GM12873 (cell line): ENCODE results near the gene LRRC8B.

Experiments
- TF ChIP-seq, protein P1 (sequence below): IDR thresholded peaks from 2 replicates; pipeline ENCODE4 v1.5.1; 2012; ENCODE audit warnings: low read depth, mild to moderate bottlenecking, moderate library complexity, low read length, control low read depth; ENCODE audit not compliant: insufficient read depth; ENCODE audit errors: missing control alignments

LRRC8B gene

DNA sequence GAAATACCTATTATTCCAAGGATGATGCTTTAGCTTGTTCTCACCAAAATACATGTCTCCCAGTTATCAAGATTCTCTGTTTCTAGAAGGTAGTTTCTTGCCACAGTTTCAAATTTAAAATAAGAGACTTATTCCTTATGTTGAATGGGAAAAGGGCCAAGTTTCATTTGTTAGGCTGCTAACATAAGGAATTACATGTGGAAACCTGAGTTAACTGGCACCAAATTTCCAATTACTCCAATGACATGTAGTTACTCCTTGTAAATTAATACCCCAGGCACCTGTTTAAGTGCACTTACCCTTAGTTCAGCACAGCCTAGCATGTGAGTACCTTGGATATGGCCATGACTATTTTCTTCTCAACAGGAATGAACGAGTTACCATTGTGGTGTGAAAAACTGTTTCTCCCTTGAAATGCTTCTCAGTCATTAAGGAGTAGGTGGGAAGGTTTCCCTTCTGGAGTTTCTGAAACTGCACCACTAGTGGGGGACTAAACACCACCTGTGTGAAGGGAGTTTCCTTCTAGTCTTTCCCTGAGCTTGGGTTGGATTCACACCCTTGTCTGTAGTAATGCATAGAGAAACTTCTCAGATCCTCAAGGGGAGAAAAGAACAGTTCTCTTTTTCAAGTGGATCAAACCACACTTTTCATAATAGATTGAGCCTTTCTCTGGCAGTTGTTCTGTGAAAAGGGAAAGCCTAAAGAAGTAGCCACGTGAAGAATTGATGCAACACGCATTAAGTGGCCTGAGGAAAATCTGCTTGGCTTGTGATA lies 76.0 kb downstream of the LRRC8B start:
- TF ChIP-seq, protein P1, sequence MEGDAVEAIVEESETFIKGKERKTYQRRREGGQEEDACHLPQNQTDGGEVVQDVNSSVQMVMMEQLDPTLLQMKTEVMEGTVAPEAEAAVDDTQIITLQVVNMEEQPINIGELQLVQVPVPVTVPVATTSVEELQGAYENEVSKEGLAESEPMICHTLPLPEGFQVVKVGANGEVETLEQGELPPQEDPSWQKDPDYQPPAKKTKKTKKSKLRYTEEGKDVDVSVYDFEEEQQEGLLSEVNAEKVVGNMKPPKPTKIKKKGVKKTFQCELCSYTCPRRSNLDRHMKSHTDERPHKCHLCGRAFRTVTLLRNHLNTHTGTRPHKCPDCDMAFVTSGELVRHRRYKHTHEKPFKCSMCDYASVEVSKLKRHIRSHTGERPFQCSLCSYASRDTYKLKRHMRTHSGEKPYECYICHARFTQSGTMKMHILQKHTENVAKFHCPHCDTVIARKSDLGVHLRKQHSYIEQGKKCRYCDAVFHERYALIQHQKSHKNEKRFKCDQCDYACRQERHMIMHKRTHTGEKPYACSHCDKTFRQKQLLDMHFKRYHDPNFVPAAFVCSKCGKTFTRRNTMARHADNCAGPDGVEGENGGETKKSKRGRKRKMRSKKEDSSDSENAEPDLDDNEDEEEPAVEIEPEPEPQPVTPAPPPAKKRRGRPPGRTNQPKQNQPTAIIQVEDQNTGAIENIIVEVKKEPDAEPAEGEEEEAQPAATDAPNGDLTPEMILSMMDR = no peak

DNA sequence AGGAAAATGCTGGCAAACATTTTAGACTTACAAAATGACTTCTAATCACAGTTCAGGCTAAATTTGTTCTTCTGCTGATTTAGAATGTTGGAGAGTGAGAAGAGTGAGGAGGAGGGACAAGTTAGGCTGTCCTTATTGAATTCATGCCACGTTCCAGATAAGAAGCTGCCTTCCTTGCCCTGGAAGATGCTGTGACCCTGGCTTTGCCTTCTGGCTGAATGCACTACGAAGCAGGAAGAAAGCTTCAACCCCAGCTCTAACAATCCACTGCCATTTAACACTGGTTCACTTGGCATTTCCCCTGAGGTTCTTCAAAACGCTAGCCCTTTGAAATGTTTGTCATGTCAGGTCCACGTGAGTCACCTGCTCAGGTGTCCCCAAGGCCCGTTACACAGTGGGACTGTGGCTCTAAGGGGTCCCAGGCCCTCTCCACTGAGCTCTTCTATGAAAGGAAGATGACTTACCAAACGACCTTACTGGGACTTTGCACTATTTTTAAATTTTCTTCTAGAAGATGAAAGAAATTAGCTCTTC lies 78.3 kb downstream of the LRRC8B start:
- TF ChIP-seq, protein P1 = no peak

DNA sequence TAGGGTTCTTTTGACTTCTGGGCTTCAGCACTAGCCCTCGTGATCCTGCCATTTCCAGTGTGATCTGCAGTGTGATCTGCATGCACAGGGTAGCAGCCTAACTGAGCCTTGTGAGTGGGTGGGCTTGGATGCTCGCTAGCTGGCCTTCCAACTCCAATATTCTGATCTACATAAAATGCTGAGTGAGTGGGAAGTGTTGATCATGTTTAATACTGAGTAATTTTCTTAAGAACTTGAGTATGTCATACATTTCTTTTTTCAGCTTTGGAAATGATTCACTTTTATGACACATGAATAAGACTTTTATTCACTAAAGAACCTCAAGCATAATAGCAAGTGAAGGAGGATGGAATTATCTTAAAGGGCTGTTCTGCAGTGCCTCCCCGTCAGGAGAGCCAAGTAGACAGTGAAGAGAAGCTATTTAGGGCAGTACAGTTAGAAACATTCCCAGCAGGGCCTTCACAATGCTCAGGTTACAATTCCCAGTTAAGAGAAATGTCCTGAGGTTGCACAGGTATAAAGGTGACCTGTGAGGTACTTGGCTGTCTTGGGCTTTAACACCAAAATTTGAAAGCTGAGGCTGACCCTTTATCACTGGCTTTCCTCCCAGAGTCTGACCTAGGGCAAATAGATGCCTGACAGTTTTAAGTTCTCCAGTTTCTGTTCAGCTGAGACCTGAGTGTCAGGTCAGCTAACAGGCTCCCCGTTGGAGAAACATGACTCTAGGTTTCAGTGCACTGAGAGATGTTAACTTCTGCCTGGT lies 79.2 kb downstream of the LRRC8B start:
- TF ChIP-seq, protein P1 = no peak

DNA sequence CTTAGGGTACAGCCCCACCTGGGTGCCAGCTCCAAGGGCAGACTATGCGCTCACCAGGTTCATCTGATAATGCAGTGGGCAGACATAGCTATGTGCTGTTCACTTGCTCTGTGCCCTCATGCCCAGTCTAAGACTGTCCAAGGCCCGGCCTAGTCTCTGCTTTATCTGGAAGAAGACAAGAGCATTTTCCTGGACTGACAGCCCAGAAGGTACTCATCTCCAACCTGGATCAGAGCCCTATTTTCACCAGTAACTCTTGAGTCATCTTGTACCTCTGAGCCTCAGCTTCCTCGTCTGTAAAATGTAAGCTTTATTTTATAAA lies 79.7 kb downstream of the LRRC8B start:
- TF ChIP-seq, protein P1 = no peak

DNA sequence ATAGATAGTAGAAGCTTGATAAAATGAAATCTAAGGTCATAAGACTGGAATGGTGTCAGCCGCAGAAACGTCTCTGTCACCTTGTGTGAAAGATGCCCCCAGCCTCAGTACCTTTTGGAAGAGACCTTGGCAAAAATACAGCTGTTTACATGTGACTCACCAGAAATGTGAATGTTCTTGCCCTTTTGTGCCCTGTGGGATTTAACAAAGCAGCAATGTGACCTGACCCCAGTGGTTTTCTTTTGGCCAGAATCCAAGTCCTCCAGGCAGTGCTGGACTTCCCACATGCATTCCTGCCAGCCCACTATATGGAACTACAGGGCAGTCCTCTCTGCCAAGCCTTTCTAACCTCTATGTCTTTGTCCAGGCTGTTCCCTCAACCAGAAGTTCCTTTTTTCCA lies 81.1 kb downstream of the LRRC8B start:
- TF ChIP-seq, protein P1 = no peak

DNA sequence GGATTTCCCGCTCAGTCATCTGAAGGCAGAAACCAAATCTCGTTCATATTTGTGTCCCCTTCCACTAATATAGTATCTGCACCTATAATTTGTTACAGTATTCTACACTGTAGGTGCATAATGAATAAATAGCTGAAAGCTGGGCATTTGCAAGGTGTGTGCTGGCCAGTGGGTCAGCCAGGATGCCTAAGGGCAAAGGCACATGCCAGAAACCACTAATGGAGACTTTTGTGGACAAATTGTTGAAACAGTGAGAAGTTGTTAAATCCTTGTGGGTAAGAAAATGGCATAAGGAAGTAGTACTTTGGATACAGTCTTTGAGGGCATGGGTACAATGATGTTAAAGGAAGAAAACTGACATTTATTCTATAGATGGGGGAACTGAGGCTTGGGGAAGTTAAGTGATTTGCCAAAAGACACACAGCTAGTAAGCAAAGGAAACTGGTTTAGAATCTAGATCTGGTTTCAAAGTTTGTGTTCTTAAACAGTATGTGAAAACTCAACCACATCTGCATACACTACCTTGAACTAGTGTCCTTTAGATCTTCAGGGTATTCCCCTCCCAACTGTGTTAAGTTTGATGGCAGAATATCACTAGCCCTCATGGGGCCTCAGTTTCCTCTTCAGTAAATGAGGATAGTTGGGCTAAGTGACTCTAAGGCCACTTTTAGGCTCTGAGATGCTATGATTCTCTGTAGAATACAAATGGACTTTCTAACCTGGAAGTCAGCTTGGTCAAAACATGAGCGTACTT lies 81.8 kb downstream of the LRRC8B start:
- TF ChIP-seq, protein P1 = no peak

DNA sequence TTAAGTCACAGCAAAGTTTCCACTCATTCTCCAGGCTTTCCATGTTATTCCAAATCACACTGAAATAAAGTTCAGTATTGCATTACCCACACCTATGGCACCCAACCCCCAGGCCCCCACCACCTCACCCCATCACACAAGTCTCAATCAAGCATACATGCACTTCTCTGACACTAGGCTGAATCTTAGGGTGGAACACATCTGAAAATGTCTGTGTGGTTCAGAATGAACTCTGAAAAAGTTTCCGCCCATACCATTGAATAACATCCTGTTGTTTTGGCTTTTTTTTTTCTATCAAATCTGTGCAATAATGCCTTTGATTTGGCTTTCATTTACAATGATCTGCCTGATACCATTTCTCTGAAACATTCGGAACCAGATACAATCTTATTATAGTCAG lies 82.5 kb downstream of the LRRC8B start:
- TF ChIP-seq, protein P1 = no peak
